Ascending aorta (tissue), 2 donors: ENCODE data around the gene PEX11B. TPM values are rescaled to one million over a fixed set of nuclear protein-coding genes. Genes with fewer than 3 reads are reported as not detected.
A peak's percentile ranks its signal among the peaks of the same experiment; 100 is the strongest.

Experiments
- DNase-seq, 2 donors: peaks; one replicate each; pipeline ENCODE4 v3.0.0-alpha.2; 2019; ENCODE audit warnings: low spot score in 2 of 2
- H3K27ac ChIP-seq, 2 donors: fragments of 200-600 bp; sonication (generic); one replicate each; pipeline ENCODE4 v1.5.1; 2016 to 2017; ENCODE audit warnings: mild to moderate bottlenecking in 1 of 2
- H3K27me3 ChIP-seq: fragments of 200-600 bp; sonication (generic); one replicate; pipeline ENCODE4 v1.5.1; 2017
- H3K36me3 ChIP-seq, 2 donors: fragments of 200-600 bp; sonication (generic); one replicate each; pipeline ENCODE4 v1.5.1; 2016
- H3K4me1 ChIP-seq, 2 donors: fragments of 200-600 bp; sonication (generic); one replicate each; pipeline ENCODE4 v1.5.1; 2016 to 2017; ENCODE audit warnings: mild to moderate bottlenecking in 1 of 2
- H3K4me3 ChIP-seq, 2 donors: fragments of 200-600 bp; sonication (generic); one replicate each; pipeline ENCODE4 v1.5.1; 2016 to 2017; ENCODE audit warnings: mild to moderate bottlenecking in 1 of 2
- H3K9me3 ChIP-seq, 2 donors: fragments of 200-600 bp; sonication (generic); one replicate each; pipeline ENCODE4 v1.5.1; 2016
- intact Hi-C: fragments of 100-400 bp; cut with DNase I; formaldehyde crosslinking; loops from one replicate; pipeline ENCODE4 v1.15.1; 2023
- total RNA-seq: library from RNA; depleted of rRNA; stranded (reverse); fragments of >200 nt; gene quantifications from one replicate; pipeline ENCODE4 v1.1.0, GENCODE V29; 2016
- TF ChIP-seq, protein P1 (sequence below), 3 experiments: fragments of 200-600 bp in 2 of 3; fragments of 450-650 bp in 1 of 3; sonication (generic) in 2 of 3; IDR thresholded peaks; one replicate each; pipeline ENCODE4 v1.5.1; 2016 to 2019; ENCODE audit warnings: antibody characterized with exemption in 3 of 3, mild to moderate bottlenecking in 1 of 3, moderate library complexity in 1 of 3

Gene PEX11B
- total RNA-seq, 1 donor from 2014 or later: 11.2 TPM

DNA sequence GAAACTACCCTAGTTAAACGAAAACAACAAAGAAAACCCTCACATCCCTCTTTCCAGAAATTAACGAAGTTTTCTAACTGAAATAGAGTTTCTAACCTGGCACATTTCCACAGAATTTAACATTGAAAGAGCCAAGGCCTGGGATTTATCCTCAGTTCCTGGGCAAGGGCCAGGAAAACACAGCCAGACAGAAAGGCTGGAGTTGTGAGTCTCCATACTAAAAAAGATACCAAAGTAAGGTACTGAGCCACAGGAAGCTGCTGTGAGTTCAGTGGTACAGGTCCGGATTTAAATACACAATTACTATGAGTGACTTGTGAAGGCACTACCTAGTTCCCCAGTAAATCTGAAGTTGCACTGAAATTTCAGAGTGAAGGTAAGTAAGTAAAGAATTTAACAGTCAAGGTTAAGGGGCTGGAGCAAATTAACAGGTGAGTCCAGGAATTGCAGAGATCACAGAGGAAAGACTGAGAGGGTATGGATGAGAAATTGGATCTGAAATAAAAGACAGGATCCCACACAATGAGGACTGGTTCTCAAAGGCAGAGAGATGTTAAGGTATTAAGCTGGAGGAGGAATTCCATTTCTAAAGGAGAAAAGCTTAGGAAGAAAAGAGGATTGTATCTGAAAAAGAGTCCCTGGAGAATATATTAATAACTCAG, 38.4 kb upstream of the PEX11B start:
- DNase-seq: no peak
- Histone ChIP-seq H3K36me3 (no peaks in the 10 kb centered on the region), H3K9me3 (no peaks in the 10 kb centered on the region), H3K4me1 (peaks cover 15 to 52% of the 10 kb centered on the region in 2 donors), H3K27me3 (no peaks in the 10 kb centered on the region), H3K27ac (peak overlapping the region; percentile 96 to 97), H3K4me3 (peak overlapping the region; percentile 87 to 99)
- intact Hi-C loops: loop anchor here (2.0 kb wide), 1 partner anchor 64 kb away; no protein-coding TSS in a partner anchor
- TF ChIP-seq, protein P1, sequence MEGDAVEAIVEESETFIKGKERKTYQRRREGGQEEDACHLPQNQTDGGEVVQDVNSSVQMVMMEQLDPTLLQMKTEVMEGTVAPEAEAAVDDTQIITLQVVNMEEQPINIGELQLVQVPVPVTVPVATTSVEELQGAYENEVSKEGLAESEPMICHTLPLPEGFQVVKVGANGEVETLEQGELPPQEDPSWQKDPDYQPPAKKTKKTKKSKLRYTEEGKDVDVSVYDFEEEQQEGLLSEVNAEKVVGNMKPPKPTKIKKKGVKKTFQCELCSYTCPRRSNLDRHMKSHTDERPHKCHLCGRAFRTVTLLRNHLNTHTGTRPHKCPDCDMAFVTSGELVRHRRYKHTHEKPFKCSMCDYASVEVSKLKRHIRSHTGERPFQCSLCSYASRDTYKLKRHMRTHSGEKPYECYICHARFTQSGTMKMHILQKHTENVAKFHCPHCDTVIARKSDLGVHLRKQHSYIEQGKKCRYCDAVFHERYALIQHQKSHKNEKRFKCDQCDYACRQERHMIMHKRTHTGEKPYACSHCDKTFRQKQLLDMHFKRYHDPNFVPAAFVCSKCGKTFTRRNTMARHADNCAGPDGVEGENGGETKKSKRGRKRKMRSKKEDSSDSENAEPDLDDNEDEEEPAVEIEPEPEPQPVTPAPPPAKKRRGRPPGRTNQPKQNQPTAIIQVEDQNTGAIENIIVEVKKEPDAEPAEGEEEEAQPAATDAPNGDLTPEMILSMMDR (IDR thresholded peaks at IDR 0.05): no peak

DNA sequence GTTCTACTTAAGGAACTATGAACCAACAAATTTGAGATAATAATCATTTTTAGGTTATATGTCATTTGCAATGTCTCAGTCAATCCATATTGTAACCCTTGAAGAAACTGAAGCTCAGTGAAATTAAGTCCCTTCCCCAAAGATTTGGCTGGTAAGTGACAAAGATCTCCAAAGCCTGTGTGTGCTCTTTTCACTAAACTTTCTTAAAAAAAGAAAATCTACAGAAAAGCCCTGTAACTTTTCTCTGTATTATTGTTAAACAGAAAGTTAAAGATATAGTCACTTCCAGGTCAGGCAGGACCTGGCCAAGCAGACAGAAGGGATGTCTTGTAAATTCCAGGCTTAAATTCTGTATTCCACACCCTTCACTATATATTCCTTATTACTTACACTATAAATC, 37.8 kb upstream of the PEX11B start:
- Histone ChIP-seq H3K36me3 (peaks cover 0 to under 1% of the 10 kb centered on the region in 2 donors), H3K27me3 (no peaks in the 10 kb centered on the region), H3K4me1 (peaks cover 12 to 50% of the 10 kb centered on the region in 2 donors), H3K4me3 (peak overlapping the region; percentile 87 to 99), H3K9me3 (no peaks in the 10 kb centered on the region), H3K27ac (peak overlapping the region; percentile 96 to 97)
- DNase-seq: no peak
- intact Hi-C loops: loop anchor here (2.0 kb wide), 1 partner anchor 64 kb away; no protein-coding TSS in a partner anchor
- TF ChIP-seq, protein P1 (IDR thresholded peaks at IDR 0.05): no peak

DNA sequence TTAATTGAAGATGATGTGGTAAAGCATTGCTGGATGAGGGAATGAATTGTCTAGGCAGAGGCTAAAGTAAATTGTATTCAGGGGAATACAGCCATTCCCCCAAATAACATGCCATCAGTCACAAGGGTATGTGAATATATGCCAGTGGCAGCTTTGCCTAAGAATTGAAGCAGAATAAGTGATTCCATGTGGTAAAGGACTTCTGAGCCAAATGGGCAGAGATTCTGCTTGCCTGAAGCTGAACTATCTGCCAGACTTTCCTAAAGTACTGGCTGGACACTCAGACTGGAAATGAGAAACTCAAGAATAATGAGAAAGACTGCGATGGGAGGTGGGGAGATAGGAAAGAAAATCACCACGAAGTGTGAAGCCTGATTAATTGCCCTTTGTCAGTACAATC, 36.9 kb upstream of the PEX11B start:
- Histone ChIP-seq H3K27ac (peak overlapping the region; percentile 96 to 97), H3K4me3 (peak overlapping the region; percentile 24 to 87), H3K4me1 (peaks cover 6 to 48% of the 10 kb centered on the region in 2 donors), H3K27me3 (no peaks in the 10 kb centered on the region), H3K36me3 (peaks cover 3 to 5% of the 10 kb centered on the region in 2 donors), H3K9me3 (no peaks in the 10 kb centered on the region)
- intact Hi-C loops: no loop called here
- no peak for DNase-seq
- TF ChIP-seq, protein P1 (IDR thresholded peaks at IDR 0.05): no peak

DNA sequence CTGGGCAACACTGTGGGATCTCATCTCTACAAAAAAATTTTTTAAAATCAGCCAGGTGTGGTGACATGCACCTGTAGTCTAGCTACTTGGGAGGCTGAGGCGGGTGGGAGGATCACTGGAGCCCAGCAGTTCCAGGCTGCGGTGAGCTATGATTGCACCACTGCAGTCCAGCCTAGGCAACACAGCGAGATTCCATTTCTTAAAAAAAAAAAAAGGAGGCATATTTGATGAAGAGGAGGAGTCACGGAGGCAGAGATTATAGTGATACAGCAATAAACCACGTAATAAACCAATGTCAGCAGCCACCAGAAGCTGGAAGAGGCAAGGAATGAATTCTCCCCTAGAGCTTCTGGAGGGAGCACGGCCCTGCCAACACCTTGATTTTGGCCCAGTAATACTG, 35.3 kb upstream of the PEX11B start:
- no peaks in the 10 kb centered on the region for H3K9me3 ChIP-seq
- H3K36me3 ChIP-seq: peaks cover 5 to 8% of the 10 kb centered on the region in 2 donors
- H3K4me3 ChIP-seq: no peak overlapping the region
- peaks cover 6 to 36% of the 10 kb centered on the region in 2 donors for H3K4me1 ChIP-seq
- intact Hi-C loops: no loop called here
- H3K27ac ChIP-seq: no peak overlapping the region
- TF ChIP-seq, protein P1 (IDR thresholded peaks at IDR 0.05): no peak
- no peaks in the 10 kb centered on the region for H3K27me3 ChIP-seq
- no peak for DNase-seq

DNA sequence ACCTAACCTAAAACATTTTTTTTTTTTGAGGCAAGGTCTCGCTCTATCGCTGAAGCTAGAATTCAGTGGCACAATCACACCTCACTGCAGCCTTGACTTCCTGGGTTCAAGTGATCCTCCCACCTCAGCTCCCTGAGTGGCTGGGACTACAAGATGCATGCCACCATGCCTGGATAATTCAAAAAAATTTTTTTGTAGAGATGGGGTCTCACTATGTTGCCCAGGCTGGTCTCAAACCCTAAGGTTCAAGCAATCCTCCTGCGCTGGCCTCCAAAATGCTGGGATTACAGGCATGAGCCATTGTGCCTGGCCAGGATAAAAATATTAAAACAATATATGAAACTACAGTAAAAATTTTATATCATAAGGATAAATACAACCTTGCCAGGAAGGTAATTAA, 34.4 kb upstream of the PEX11B start:
- Histone ChIP-seq H3K27me3 (no peaks in the 10 kb centered on the region), H3K4me3 (no peak overlapping the region), H3K36me3 (peaks cover 5 to 8% of the 10 kb centered on the region in 2 donors), H3K4me1 (peaks cover 6 to 31% of the 10 kb centered on the region in 2 donors), H3K9me3 (no peaks in the 10 kb centered on the region), H3K27ac (no peak overlapping the region)
- intact Hi-C loops: no loop called here
- TF ChIP-seq, protein P1 (IDR thresholded peaks at IDR 0.05): no peak
- no peak for DNase-seq
